NCI-H1092 treated with DMSO at 0.1 percent for 48 hours (cell line): Measurements from ENCODE around the gene VPS72.
"Not testable (repeated sequence)": the region's sequence is repeated elsewhere in the genome, so short reads cannot be mapped to it uniquely, and the experiment has no call there.

ENCODE experiments used
- DNase-seq: peaks from one replicate; lab custom pipeline; 2025; lab: John Stamatoyannopoulos, UW

The VPS72 gene, protein sequence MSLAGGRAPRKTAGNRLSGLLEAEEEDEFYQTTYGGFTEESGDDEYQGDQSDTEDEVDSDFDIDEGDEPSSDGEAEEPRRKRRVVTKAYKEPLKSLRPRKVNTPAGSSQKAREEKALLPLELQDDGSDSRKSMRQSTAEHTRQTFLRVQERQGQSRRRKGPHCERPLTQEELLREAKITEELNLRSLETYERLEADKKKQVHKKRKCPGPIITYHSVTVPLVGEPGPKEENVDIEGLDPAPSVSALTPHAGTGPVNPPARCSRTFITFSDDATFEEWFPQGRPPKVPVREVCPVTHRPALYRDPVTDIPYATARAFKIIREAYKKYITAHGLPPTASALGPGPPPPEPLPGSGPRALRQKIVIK

DNA sequence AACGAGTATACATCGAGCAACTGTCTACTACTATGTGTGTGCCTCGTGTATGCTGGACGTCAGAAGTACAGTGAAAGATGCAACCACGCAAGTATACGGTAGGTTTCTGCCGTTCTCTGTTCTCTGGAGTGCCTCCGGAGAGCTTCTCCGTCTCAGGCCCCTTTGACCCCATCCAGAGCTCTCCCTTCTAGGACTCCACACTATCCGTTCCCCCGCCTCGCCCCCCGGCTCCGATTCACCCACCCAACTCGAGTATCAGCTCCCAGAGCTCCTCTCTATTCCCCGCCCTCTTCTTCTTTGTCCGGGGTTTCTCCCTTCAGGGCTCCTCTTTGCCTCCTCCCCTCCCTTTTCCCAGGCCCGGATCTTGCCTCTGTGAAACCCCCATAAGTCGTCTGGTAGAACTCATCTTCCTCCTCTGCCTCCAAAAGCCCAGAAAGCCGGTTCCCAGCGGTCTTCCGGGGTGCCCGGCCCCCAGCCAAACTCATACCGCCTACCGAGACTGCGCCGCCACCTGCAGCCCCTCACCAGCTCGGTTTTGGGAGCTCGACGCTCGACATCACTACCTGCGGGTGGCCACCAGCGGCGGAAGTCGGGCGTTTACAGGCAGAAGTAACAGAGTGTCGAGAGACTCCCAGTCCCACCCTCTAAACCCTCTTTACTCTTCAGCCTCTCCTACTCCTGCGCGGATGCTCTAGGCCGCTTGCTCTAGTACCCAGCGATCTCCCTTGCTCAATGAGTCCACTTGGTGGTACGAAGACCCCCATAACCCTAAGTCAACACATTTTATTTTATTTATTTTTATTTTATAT, at the start of gene VPS72:
VPS72 (minus strand) TSS at position 561 of the 809 bp plus-strand sequence; CDS start at position 485, 76 bp downstream.
- DNase-seq, result peak; percentile 97

DNA sequence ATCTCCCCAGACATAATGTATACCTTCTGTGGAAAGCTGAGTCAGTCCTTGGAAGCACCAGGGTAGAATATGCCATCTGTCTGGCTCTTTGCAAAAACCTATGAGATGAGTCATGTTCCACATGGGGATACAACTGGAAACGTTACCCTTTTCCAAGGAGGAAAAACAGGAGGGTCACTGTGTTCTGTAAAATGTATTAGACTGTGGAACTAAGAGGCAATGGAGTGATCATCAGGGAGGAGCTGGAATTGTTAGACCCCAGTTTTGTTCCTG, 48.4 kb upstream of the VPS72 start:
- DNase-seq, result no peak

DNA sequence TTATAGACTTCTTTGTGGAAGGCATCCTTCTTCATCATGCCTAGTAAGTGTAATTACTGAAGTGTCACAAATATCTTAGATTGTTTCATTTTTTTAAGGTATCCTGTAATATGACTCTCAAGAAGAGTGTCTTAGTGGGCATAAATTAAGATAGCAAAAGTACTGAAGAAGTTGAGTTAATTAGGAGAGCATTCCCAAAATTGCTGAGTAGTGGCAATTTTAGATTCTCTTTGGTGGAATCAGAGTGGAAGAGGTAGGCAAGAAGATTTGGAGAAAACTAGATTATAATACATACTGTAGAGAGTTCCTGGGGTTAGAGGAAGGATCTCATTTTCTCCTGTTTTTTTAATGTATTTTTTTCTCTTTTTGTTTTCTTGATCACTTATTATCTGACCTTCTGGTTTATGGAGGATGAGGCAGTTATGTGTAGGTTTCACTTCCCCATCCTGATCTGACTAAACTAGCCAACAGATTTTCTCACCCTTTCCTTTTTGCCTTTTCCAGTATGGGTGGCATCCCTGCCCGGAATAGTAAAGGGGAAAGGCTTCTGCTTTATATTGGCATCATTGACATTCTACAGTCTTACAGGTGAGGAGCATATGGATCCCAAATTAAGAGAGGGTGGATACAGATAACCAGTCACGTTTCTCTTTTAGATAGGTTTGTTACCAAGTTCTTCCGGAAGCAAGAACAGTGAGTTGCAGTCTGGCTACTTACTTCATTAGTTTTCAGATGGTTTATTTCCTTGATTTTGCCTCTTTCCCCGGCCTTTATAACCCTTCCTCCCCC, 47.9 kb upstream of the VPS72 start:
- DNase-seq, result no peak

DNA sequence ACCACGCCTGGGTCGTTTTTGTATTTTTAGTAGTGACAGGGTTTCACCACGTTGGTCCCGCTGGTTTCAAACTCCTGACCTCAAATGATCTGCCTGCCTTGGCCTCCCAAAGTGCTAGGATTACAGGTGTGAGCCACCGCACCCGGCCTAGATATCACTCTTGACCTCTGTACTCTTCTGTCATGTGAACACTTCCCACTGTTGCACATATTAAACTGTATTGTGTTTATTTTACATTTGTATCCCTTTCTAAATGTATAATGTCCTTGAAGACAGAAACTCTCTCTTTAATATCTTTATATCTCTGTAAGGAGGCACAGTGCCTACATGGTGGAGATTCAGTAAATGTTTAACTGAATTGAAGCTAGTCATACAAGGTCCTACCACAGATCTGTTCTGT, 45.2 kb upstream of the VPS72 start:
- no peak for DNase-seq

DNA sequence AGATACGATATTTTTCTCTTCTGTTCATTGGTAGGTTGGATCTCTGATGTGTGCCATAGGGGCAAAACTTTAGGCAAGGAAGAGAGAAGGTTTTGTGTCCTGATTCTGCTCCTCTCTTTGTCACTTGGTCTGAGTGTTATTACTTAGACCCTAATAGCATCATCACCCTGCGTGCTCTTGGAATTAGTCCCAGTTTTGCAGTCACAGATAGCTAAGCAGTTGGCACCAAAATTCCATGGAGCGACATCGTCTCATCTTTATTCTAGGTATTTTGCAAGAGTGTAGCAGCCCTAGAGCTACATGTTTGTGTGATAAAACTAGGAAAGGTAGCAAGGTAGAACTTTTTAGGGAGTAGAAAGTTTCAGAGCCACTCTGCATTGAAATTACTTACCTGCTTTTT, 32.1 kb upstream of the VPS72 start:
- DNase-seq, result no peak

DNA sequence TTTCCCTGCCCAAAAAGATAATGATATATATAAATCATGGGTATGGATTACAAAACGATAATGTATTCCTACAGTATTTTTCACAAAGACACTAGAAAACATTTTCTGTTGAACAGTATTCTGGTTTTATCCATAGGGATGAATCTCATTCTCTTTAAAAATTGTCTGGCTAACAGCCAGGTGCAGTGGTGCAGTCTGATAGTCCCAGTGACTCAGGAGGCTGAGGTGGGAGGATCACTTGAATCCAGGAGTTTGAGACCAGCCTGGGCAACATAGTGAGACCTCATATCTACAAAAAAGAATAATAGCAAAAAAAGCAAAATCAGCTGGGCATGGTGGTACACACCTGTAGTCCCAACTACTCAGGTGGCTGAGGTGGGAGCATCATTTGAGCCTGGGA, 31.6 kb upstream of the VPS72 start:
- DNase-seq, result no peak

DNA sequence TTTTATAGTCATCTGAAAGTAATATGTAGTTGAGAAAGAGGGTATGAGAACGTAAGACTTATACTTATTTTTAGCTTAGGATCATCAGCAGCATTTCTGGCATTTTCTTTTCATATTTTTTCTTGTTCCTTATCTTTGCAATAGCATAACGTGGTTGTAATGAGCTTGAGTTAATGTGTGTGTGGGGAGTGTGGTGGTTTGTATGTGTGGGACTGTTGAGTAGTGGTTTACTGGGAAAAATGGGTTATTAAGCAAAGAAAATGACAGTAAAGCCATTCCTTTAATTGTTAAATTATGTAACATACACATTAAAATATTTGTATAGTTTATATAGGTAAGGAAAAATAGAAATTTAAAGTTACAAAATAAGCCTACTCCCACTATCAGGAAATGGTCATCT, 23.6 kb upstream of the VPS72 start:
- DNase-seq, result no peak

DNA sequence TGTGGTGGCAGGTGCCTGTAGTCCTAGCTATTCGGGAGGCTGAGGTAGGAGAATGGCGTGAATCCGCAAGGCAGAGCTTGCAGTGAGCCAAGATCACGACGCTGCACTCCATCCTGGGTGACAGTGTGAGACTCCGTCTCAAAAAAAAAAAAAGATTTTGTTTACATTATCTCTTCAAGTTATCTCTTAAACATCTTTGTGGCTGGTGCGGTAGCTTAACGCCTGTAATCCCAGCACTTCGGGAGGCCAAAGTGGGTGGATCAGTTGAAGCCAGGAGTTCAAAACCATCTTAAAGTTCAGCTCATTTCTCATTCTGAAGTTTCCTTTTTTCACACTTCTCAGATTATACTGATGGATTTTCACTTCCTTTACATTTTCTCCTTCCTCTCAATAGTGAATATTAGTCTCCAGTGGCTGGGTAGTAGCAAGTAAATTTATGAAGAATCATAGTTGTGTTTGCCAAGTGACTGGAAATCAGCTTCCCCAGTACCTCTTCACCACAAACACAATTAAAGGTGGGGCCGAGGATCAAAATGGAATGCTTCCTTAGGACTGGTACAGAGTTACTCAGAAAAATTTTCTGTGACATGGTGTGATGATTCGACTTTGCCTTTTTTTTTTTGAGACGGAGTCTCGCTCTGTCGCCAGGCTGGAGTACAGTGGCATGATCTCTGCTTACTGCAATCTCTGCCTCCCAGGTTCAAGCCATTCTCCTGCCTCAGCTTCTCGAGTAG, 22.1 kb upstream of the VPS72 start:
- DNase-seq, result no peak

DNA sequence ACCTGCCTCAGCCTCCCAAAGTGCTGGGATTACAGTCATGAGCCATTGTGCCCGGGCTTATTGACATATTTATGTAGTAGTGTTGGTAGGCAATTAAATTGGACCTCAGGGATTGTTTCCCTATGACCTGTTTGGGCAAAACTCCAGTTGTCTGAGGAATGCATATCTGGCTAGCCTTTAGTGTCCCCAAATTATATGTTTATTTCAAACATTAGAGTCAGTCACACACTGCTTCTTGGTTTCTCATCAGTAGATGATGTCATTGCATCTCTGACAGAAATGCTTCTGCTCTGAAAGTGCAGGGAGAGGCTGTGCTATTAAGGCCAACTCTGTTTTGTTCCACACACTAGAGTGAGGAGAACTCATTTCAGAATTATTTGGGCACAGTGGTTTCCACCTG, 20.8 kb upstream of the VPS72 start:
- no peak for DNase-seq

DNA sequence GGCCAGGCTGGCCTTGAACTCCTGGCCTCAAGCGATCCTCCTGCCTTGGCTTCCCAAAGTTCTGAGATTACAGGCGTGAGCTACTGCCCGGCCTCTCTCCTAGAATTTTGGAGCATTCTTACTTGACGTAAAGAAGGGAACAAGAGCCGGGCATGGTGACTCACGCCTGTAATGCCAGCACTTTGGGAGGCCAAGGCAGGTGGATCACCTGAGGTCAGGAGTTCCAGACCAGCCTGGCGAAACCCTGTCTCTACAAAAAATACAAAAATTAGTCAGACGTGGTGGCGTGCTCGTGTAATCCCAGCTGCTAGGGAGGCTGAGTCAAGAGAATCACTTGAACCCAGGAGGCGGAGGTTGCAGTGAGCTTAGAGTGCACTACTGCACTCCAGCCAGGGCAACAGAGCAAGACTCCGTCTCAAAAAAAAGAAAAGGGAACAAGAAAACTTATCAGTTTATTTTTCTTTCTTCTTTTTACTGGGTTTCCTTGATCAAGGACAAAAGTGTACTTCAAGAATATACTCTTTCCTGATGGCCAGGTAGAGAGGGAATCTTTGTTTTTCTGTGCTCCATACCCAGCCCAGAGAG, 15.5 kb upstream of the VPS72 start:
- DNase-seq, result not testable (repeated sequence)

DNA sequence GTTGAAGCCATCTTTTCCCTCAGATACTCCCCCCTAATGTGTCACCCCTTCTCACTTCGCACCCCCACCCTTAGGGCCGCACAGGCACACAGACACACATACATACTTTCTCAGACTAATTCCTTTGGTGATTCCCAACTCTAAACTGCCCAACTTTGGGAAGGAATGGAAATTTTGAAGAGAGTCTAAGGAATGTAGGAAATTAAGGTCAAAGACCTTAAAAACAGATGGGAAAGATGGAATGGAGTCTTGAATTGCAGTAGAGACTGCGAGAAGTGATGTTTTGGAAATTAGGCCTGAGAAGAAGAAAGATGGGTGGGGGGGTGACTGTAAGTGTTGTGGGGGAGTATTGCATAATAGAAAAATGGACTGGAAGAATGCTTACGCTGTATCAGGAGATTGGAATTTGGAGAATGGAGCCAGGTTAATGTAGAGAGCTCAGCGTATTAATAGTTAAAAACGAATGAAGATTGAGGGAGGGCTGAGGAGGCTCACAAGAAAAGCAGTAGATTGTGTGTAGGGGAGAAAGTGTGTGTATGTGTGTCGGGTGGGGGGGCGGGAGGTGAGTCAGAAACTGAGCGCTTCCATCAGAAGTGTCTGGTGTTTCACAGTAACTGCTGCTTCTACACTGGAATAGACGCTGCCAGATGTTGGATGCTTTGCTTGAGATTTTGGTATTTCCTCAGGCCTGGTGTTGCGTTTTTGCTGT, 10.0 kb upstream of the VPS72 start:
- no peak for DNase-seq

DNA sequence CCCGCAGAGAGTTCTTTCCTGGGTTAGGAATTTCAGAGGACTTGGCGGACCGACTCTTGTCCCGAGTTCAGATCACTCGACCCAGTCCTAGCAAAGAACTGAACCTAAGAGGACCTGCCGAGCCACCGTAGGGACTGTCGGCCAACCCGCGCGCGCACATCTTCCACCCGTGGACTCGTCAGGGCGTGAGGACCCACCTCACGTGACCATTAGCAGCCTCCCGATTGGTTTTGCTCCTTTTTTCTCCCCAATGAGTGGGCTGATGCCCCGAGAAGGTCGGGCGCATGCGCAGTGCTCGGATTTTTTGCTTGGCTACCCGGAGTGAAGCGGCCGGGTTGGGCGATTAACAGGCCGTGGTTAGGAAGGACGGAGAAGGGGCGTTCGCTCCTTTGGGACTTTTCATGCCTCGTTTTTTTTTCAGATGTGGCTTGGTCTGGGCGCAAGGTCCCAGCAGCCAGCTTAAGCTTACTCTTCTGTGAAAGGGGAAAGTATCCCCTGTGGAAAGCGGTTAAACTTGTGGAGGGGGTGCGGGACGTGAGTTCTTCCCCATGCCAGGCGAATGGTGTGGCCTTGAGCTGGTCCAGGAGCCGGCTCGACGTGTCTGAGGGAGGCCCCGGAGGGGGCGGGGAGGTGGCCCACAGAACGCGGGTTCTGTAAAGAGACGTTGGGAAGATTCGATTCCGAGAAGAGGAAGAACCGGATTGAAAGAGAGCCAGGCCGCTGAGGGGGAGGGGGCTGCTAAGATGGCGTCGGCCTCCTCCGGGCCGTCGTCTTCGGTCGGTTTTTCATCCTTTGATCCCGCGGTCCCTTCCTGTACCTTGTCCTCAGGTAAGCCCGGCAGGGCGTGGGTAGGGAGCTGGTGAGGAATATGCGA, 8.5 kb upstream of the VPS72 start, which contains the start of gene PIP5K1A:
PIP5K1A (plus strand) TSS at position 299 of the 874 bp plus-strand sequence; CDS start at position 744, 445 bp downstream.
- peak; percentile 99 for DNase-seq

DNA sequence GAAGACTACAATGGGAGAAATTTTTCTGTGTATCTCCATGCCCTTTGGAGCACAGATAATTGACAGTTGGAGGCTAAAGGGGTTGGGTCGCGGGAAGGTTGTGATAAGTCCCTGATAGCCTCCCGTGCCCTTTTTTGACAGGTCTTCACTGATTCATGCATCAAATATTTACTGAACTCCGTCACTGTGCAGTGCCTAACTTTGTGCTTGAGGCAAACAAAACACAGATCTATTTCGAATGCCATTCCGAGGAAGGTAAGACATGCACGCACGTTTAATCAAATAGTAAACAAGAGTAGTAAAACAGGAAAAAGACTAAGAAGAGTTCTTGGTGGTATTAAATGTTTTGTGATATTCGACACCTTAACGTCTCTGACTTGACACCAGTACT, 7.9 kb upstream of the VPS72 start:
- DNase-seq, result peak; percentile 62

DNA sequence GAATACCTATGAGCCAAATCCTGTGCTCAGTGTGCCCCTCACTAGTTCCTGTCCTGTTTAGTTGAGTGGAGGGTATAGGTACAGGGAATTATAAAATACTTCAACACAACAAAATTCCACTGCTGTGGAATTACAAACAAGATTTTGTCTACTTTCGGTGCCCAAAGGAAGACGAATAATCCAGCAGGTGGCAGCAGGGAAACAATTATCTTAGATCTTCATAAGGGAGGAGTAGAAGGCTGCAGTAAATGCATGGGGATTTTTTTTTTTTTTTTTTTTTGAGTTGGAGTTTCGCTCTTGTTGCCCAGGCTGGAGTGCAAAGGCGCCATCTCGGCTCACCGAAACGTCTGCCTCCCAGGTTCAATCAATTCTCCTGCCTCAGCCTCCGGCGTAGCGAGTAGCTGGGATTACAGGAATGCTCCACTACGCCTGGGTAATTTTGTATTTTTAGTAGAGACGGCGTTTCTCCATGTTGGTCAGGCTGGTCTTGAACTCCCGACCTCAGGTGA, 6.3 kb upstream of the VPS72 start:
- peak; percentile 82 for DNase-seq

DNA sequence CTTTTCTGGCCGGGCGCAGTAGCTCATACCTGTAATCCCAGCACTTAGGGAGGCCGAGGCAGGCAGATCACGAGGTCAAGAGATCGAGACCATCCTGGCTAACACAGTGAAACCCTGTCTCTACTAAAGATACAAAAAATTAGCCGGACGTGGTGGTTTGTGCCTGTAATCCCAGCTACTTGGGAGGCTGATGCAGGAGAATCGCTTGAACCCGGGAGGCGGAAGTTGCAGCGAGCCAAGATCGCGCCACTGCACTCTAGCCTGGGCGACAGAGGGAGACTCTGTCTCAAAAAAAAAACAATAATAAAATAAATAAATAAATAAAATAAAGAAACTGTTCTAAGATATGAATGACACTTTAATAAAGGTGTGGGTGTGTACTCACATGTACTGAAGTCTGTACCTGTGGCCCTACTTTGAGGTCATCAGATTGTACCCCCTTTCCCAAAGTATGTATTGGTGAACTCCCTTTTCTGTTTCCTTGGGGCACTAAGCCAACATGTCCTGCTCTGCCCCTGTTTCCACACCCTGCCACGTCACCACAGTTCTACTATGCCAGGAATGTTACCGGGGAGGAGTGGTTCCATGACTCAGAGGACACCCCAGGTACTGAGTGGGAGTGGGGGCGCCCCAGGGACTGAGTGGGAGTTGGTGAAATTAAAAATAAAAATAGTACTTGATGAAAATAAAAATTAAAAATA, 5.0 kb upstream of the VPS72 start:
- not testable (repeated sequence) for DNase-seq

DNA sequence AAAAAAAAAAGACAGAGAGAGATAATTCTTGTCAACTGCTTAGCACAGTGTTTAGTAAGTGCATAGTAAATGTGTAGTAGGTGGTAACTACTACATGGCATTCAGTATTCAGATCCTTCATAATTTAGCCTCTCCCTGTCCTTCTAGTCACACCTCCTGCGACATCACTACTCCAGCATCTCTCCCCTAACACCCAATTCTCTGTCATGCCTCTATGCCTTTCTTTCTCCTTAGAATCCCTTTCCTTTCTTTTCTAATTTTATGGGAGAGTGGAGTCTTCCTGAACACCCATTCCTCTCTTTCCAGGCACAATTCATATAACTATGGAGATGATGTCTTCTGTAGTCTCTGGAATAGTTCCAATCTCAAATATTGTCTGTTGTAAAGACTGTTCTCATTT, 3.9 kb upstream of the VPS72 start:
- no peak for DNase-seq

DNA sequence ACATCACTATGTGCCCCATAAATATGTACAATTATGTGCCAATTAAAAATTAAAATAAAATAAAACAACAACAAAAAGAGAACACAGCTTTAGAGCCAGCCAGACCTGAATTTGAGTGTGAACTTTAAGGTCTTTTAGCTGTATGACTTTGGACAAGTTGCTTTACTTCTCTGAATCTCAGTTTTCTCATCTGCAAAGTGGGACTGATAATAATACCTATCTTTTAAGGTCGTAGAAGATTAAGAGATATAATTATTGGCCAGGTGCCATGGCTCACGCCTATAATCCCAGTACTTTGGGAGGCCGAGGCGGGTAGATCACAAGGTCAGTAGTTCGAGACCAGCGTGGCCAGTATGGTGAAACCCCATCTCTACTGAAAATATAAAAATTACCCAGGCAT, 3.3 kb upstream of the VPS72 start:
- DNase-seq, result no peak

DNA sequence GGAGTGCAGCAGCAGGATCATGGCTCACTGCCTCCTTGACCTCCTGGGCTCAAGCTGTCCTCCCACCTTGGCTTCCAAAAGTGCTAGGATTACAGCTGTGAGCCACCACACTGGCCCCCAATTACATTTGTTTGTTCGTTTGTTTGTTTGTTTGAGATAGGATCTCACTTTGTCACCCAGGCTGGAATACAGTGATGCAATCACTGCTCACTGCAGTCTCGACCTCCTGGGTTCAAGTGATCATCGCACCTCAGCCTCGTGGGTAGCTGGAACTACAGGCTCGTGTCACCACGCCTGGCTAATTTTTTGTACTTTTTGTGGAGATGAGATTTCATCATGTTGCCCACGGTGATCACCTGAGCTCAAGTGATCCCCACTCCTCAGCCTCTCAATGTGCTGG, 2.0 kb upstream of the VPS72 start:
- DNase-seq, result no peak

DNA sequence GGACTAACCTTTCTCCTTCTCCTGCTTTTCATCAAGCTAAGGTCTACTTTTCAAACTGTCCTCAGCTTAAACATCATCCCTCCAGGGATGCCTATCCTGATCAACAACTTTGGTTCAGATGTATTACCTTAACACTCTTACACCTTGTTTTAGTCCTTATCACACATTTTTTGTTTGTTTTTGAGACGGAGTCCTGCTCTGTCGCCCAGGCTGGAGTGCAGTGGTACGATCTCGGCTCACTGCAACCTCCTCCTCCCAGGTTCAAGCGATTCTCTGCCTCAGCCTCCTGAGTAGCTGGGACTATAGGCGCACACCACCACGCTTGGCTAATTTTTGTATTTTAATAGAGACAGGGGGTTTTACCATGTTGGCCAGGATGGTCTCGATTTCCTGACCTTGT, 1.3 kb downstream of the VPS72 start:
- not testable (repeated sequence) for DNase-seq
